Smooth muscle cell (in vitro differentiated cells): ENCODE measurements around the gene DUSP14. TPM values are rescaled to one million over a fixed set of nuclear protein-coding genes. Genes with fewer than 3 reads are reported as not detected.

Source experiments
- DNase-seq: peaks from one replicate; lab custom pipeline; 2025; ENCODE audit not compliant: unreplicated experiment; lab: John Stamatoyannopoulos, UW
- H2AFZ ChIP-seq: fragments of 200-600 bp; sonication (generic); 2 replicates; pipeline ENCODE4 v1.6.0; 2016; ENCODE audit warnings: antibody characterized with exemption, low read depth, mild to moderate bottlenecking
- H3F3A ChIP-seq: fragments of 200-600 bp; sonication (generic); 2 replicates; pipeline ENCODE4 v1.6.0; 2017; ENCODE audit warnings: antibody characterized with exemption, low read depth
- H3K27ac ChIP-seq: fragments of 200-600 bp; sonication (generic); 2 replicates; pipeline ENCODE4 v1.5.1; 2016; ENCODE audit warnings: low read depth, mild to moderate bottlenecking
- H3K27me3 ChIP-seq: fragments of 200-600 bp; sonication (generic); 2 replicates; pipeline ENCODE4 v1.6.1; 2016; ENCODE audit warnings: low read depth, mild to moderate bottlenecking
- H3K36me3 ChIP-seq: fragments of 200-600 bp; sonication (generic); 2 replicates; pipeline ENCODE4 v1.5.1; 2016; ENCODE audit warnings: low read depth
- H3K4me1 ChIP-seq: fragments of 200-600 bp; sonication (generic); 2 replicates; pipeline ENCODE4 v1.5.1; 2016; ENCODE audit warnings: low read depth
- H3K4me2 ChIP-seq: fragments of 200-600 bp; sonication (generic); 2 replicates; pipeline ENCODE4 v1.6.0; 2016; ENCODE audit warnings: mild to moderate bottlenecking
- H3K4me3 ChIP-seq: fragments of 200-600 bp; sonication (generic); 2 replicates; pipeline ENCODE4 v1.5.1; 2016; ENCODE audit warnings: mild to moderate bottlenecking
- H3K79me2 ChIP-seq: fragments of 200-600 bp; sonication (generic); 2 replicates; pipeline ENCODE4 v1.6.0; 2016; ENCODE audit warnings: low read depth, mild to moderate bottlenecking
- H3K9ac ChIP-seq: fragments of 200-600 bp; sonication (generic); 2 replicates; pipeline ENCODE4 v1.6.0; 2016; ENCODE audit warnings: low read depth
- H3K9me3 ChIP-seq: fragments of 200-600 bp; sonication (generic); replicated peaks from 2 replicates; pipeline ENCODE4 v1.5.1; 2016; ENCODE audit warnings: low read depth
- H4K20me1 ChIP-seq: fragments of 200-600 bp; sonication (generic); 2 replicates; pipeline ENCODE4 v1.6.0; 2016; ENCODE audit warnings: low read depth
- WGBS: methylation state at CpG from one replicate; pipeline ENCODE4 v1.1.7; 2016; ENCODE audit warnings: low lambda C conversion rate; 5-methylcytosine and 5-hydroxymethylcytosine counted together
- polyA plus RNA-seq: library from polyadenylated mRNA; unstranded; fragments of >200 nt; fragmentation: Nextera tagmentation; extraction: Ambion mirVana; gene quantifications from 2 replicates; pipeline ENCODE4 v1.2.1, GENCODE V29; 2016
- total RNA-seq: library from RNA; depleted of rRNA; stranded (reverse); fragments of >200 nt; gene quantifications from 2 replicates; pipeline ENCODE4 v1.2.3, GENCODE V29; 2014
- TF ChIP-seq, protein P1 (sequence below): fragments of 200-600 bp; sonication (generic); IDR thresholded peaks from 2 replicates; pipeline ENCODE4 v1.5.1; 2017; ENCODE audit warnings: borderline replicate concordance, mild to moderate bottlenecking, antibody characterized with exemption; ENCODE audit not compliant: insufficient read depth, poor library complexity, severe bottlenecking

DUSP14 gene
- total and polyA plus RNA-seq, 2 experiments from 2014 or later, result 40.4 to 47.1 TPM

DNA sequence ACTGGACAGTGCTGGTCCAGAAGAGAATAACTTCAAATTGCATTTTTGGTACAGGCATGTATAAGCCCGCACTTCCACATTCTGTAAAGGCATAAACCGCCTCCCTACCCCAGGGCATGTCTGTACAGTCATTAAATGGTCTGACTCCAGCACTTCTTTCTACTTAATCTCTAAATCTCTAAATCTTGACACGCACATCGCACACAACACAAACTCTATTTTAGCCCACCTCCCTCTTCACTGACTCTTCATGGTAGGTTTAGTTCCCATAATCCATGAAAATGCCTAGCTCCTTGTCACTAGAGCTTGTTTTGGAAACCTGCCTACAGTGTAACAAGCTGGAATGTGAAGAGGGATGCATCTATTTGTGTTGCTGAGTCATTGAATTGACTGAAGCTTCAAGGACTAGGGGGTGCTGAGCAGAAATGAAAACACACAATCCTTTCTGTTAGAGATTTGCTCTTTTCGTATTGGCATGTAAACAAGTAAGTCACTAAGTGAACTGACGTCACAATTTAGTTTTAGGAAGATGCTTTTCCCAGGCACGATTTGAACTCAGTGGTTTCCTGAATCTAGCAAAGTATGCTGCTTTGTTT lies 1.6 kb upstream of the DUSP14 start:
- peaks cover 7% of the 10 kb centered on the region for H4K20me1 ChIP-seq
- peak overlapping the region; percentile 4 for H2AFZ ChIP-seq
- no peak for DNase-seq
- peak overlapping the region; percentile 96 for H3K9ac ChIP-seq
- H3K9me3 ChIP-seq, result no peaks in the 10 kb centered on the region
- peaks cover 33% of the 10 kb centered on the region for H3K4me1 ChIP-seq
- H3K4me3 ChIP-seq, result peak overlapping the region; percentile 72
- no peaks in the 10 kb centered on the region for H3K27me3 ChIP-seq
- H3K27ac ChIP-seq, result peak overlapping the region; percentile 99
- 16% methylated on average over 7 of the region's 7 CpGs for WGBS
- H3K79me2 ChIP-seq, result peaks cover 17% of the 10 kb centered on the region
- TF ChIP-seq, protein P1, sequence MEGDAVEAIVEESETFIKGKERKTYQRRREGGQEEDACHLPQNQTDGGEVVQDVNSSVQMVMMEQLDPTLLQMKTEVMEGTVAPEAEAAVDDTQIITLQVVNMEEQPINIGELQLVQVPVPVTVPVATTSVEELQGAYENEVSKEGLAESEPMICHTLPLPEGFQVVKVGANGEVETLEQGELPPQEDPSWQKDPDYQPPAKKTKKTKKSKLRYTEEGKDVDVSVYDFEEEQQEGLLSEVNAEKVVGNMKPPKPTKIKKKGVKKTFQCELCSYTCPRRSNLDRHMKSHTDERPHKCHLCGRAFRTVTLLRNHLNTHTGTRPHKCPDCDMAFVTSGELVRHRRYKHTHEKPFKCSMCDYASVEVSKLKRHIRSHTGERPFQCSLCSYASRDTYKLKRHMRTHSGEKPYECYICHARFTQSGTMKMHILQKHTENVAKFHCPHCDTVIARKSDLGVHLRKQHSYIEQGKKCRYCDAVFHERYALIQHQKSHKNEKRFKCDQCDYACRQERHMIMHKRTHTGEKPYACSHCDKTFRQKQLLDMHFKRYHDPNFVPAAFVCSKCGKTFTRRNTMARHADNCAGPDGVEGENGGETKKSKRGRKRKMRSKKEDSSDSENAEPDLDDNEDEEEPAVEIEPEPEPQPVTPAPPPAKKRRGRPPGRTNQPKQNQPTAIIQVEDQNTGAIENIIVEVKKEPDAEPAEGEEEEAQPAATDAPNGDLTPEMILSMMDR, result no peak
- H3K4me2 ChIP-seq, result peak overlapping the region; percentile 88
- no peaks in the 10 kb centered on the region for H3K36me3 ChIP-seq
- H3F3A ChIP-seq, result peaks cover 24% of the 10 kb centered on the region

DNA sequence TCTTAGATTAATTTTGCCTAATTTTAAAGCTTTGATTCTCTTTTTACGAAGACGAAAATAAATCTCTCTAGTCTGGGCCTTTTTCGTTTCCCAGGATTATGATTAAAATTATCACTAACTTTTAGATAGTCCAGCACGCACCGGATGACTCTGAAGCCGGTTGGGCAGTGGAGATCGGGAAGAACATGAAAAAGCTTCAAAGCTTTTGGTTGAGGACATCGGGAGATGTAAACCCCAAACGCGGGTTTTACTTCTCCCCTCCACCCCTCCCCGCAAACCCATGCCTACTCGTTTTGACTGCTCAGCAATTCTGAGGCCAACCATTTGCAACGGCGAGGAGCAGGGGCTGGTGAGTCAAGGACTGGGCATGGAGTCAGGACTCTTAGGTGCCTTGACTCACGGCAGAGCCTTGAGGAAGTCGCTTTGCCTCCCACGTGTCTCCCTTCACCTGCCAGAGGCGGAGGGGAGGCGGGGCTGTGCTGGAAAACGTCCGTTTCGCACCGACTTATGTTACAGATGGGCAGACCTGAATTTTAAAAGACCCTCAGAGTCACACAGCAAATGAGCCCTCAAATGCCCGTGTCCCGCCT lies 989 bp upstream of the DUSP14 start:
- H3K4me3 ChIP-seq, result peak overlapping the region; percentile 72
- no peaks in the 10 kb centered on the region for H3K27me3 ChIP-seq
- TF ChIP-seq, protein P1, result no peak
- H3F3A ChIP-seq, result peaks cover 18% of the 10 kb centered on the region
- peak overlapping the region; percentile 99 for H3K27ac ChIP-seq
- peaks cover 11% of the 10 kb centered on the region for H4K20me1 ChIP-seq
- H2AFZ ChIP-seq, result peak overlapping the region; percentile 30
- peaks cover 27% of the 10 kb centered on the region for H3K4me1 ChIP-seq
- peaks cover 23% of the 10 kb centered on the region for H3K79me2 ChIP-seq
- DNase-seq, result peak; percentile 38
- no peaks in the 10 kb centered on the region for H3K36me3 ChIP-seq
- no peaks in the 10 kb centered on the region for H3K9me3 ChIP-seq
- H3K9ac ChIP-seq, result peak overlapping the region; percentile 96
- WGBS, result 3% methylated on average over 25 of the region's 25 CpGs
- peak overlapping the region; percentile 88 for H3K4me2 ChIP-seq

DNA sequence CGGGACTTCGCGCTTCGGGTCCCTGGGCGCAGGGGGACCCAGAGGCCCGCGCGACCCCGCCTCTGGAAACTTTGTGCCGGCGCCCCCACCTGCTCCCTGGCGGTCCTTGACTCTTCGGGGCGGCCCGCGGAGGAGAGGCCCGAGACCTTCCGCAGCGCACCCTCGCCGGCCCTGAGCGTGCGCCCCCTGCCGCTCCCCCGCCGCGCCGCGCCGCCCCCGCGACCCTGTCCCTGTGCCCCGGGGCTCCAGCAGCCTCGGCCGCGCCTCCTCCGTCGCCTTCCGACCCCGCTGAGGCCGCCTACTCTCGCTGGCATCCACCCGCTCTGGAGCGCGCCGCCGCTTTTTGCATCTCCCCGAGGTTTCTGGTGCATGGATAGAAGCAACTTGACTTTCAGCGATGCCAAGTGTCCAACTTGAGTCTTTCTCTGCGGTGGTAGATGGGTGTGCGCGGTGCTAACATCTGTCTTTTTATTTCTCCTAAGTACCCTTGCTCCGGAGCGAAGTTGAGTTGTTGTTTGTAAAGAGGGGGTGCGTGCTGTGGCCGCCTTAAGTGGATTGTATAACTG lies 414 bp downstream of the DUSP14 start:
- TF ChIP-seq, protein P1, result peak; percentile 57
- H3K9me3 ChIP-seq, result no peaks in the 10 kb centered on the region
- under 1% methylated on average over 26 of the region's 56 CpGs for WGBS
- peak overlapping the region; percentile 72 for H3K4me3 ChIP-seq
- H3K36me3 ChIP-seq, result no peaks in the 10 kb centered on the region
- H3F3A ChIP-seq, result peaks cover 16% of the 10 kb centered on the region
- H2AFZ ChIP-seq, result no peak overlapping the region
- no peaks in the 10 kb centered on the region for H3K27me3 ChIP-seq
- peak; percentile 52 for DNase-seq
- peaks cover 36% of the 10 kb centered on the region for H3K79me2 ChIP-seq
- H3K4me2 ChIP-seq, result peak overlapping the region; percentile 92
- peak overlapping the region; percentile 90 for H3K9ac ChIP-seq
- H3K27ac ChIP-seq, result peak overlapping the region; percentile 99
- H3K4me1 ChIP-seq, result peaks cover 25% of the 10 kb centered on the region
- peaks cover 23% of the 10 kb centered on the region for H4K20me1 ChIP-seq
